Adrenal gland (tissue), 5 donors: ENCODE data around the gene ANKFY1.

ENCODE experiments used
- CTCF ChIP-seq, 6 experiments: fragments of 450-650 bp in 4 of 6; fragments of 200-600 bp in 2 of 6; sonication (generic) in 1 of 6; IDR thresholded peaks; 1 replicate in 5 of 6; 2 replicates in 1 of 6; pipeline versions ENCODE4 v1.5.1 to v1.8.0; 2016 to 2021; ENCODE audit warnings: antibody characterized with exemption in 6 of 6, mild to moderate bottlenecking in 2 of 6, moderate library complexity in 1 of 6
- POLR2A ChIP-seq, 2 donors: fragments of 450-650 bp; IDR thresholded peaks; one replicate each; pipeline ENCODE4 v1.6.1; 2017; ENCODE audit warnings: antibody characterized with exemption in 2 of 2, mild to moderate bottlenecking in 2 of 2, moderate library complexity in 1 of 2
- donor health status: DM: no; HTN: no; CAD: no.

DNA sequence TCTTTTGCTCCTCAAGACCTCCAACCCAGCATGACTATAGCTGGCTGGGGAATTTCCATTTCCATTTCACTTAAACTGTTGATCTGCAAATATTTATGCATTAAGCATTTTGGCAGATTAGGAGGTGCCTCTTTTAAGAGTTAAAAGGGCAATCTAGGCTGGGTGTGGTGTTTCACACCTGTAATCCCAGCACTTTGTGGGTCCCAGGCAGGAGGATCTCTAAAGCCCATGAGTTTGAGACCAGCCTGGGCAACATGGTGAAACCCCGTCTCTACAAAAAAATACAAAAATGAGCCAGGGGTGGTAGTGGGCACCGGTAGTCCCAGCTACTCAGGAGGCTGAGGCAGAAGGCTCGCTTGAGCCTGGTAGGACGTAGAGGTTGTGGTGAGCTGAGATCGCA is 17.1 kb downstream of the ANKFY1 start:
- TF ChIP-seq CTCF (IDR thresholded peaks at IDR 0.05), result no peak
- TF ChIP-seq POLR2A (IDR thresholded peaks at IDR 0.05), result no peak
